Nephron (organoid): Measurements from ENCODE around the gene ZNF433.
"Not testable (repeated sequence)": the region's sequence is repeated elsewhere in the genome, so short reads cannot be mapped to it uniquely, and the experiment has no call there.

Experiments
- H3K27ac Mint-ChIP-seq, 3 experiments: 2 replicates each; pipeline ENCODE4 v1.8.0; 2020; ENCODE audit warnings: mixed read lengths in 3 of 3, mild to moderate bottlenecking in 2 of 3, moderate library complexity in 1 of 3
- H3K27me3 Mint-ChIP-seq: 2 replicates; pipeline ENCODE4 v1.8.0; 2021; ENCODE audit warnings: low read depth, mild to moderate bottlenecking, moderate library complexity, mixed read lengths
- H3K36me3 Mint-ChIP-seq: 2 replicates; pipeline ENCODE4 v1.8.0; 2020; ENCODE audit warnings: low read depth, mixed read lengths
- H3K4me1 Mint-ChIP-seq: 2 replicates; pipeline ENCODE4 v1.8.0; 2020; ENCODE audit warnings: mixed read lengths
- H3K4me3 Mint-ChIP-seq, 3 experiments: 2 replicates each; pipeline ENCODE4 v1.8.0; 2020; ENCODE audit warnings: mild to moderate bottlenecking in 3 of 3, mixed read lengths in 3 of 3, moderate library complexity in 2 of 3
- H3K9me3 Mint-ChIP-seq: 2 replicates; pipeline ENCODE4 v1.8.0; 2020; ENCODE audit warnings: mixed read lengths
- CTCF ChIP-seq, 3 experiments: fragments of 200-600 bp; sonication (generic); IDR thresholded peaks; one replicate each; pipeline ENCODE4 v1.5.0; 2021; ENCODE audit warnings: antibody characterized with exemption in 3 of 3; ENCODE audit not compliant: unreplicated experiment in 3 of 3

Gene ZNF433

GRCh38 chr19:12000152-12000981, 35.1 kb downstream of the ZNF433 start:
- no peaks in the 10 kb centered on the region for H3K27me3 Mint-ChIP-seq
- H3K9me3 Mint-ChIP-seq: peaks cover 37% of the 10 kb centered on the region
- no peak for TF ChIP-seq CTCF (IDR thresholded peaks at IDR 0.05; ENCODE audit: unreplicated experiment in 3 of 3)
- no peaks in the 10 kb centered on the region for H3K4me1 Mint-ChIP-seq
- H3K36me3 Mint-ChIP-seq: peaks cover 68% of the 10 kb centered on the region
- H3K27ac Mint-ChIP-seq: no peak overlapping the region
- H3K4me3 Mint-ChIP-seq: no peak overlapping the region

GRCh38 chr19:11995174-11995573, 40.3 kb downstream of the ZNF433 start:
- Mint-ChIP-seq H3K27ac (no peak overlapping the region), H3K4me1 (no peaks in the 10 kb centered on the region), H3K9me3 (peaks cover 45% of the 10 kb centered on the region), H3K4me3 (no peak overlapping the region), H3K27me3 (no peaks in the 10 kb centered on the region), H3K36me3 (peaks cover 75% of the 10 kb centered on the region)
- TF ChIP-seq CTCF (IDR thresholded peaks at IDR 0.05; ENCODE audit: unreplicated experiment in 3 of 3): no peak

- H3K4me1 Mint-ChIP-seq, H3K27me3 Mint-ChIP-seq, H3K27ac Mint-ChIP-seq, H3K4me3 Mint-ChIP-seq: not testable (repeated sequence)
- Mint-ChIP-seq H3K9me3 (peaks cover 30% of the 10 kb centered on the region), H3K36me3 (peaks cover 54% of the 10 kb centered on the region)
Observed at GRCh38 chr19:11991921-11992320, 43.6 kb downstream of the ZNF433 start.

DNA sequence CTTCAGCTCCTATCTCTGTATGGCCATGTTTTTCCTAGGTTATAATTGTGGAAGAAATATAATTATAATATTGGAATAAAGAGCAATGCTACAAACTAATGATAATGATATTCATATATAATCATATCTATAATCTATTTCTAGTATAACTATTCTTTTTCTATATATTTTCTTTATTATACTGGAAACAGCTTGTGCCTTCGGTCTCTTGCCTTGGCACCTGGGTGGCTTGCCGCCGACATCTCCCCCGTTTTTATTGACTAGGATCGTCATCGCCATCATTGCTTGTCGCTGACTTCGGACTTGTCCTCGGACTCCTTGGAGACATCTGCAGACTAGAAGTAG, 46.4 kb downstream of the ZNF433 start:
- Mint-ChIP-seq H3K27me3 (no peaks in the 10 kb centered on the region), H3K27ac (no peak overlapping the region), H3K4me3 (peak overlapping the region; percentile 100), H3K4me1 (no peaks in the 10 kb centered on the region), H3K9me3 (peaks cover 26% of the 10 kb centered on the region), H3K36me3 (peaks cover 39% of the 10 kb centered on the region)
- no peak for TF ChIP-seq CTCF (IDR thresholded peaks at IDR 0.05; ENCODE audit: unreplicated experiment in 3 of 3)

- no peak for TF ChIP-seq CTCF (IDR thresholded peaks at IDR 0.05; ENCODE audit: unreplicated experiment in 3 of 3)
- H3K36me3 Mint-ChIP-seq: peaks cover 28% of the 10 kb centered on the region
- H3K9me3 Mint-ChIP-seq: peaks cover 20% of the 10 kb centered on the region
- no peaks in the 10 kb centered on the region for H3K4me1 Mint-ChIP-seq
- H3K27me3 Mint-ChIP-seq: no peaks in the 10 kb centered on the region
- H3K4me3 Mint-ChIP-seq: peak overlapping the region; percentile 100
- H3K27ac Mint-ChIP-seq: peak overlapping the region; percentile 96 to 99 (median 97)
Observed at GRCh38 chr19:11987405-11988281, 47.8 kb downstream of the ZNF433 start.

DNA sequence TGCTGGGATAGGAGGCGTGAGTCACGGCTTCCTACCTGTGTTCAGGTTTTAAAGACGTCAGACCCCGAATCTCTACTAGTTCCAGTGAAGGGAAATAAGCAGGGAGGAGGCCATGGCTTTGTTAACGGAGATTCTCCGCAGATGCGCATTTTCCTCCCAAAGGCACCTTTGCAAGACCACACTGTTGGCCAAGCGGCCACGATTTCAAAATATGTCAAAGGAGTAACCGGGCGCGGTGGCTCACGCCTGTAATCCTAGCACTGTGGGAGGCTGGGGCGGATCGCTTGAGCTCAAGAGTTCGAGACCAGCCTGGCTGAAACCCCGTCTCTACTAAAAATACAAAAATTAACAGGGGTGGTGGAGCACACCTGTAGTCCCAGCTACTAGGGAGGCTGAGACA, 48.7 kb downstream of the ZNF433 start:
- Mint-ChIP-seq H3K36me3 (peaks cover 22% of the 10 kb centered on the region), H3K4me1 (no peaks in the 10 kb centered on the region), H3K27ac (no peak overlapping the region), H3K27me3 (no peaks in the 10 kb centered on the region), H3K9me3 (peaks cover 27% of the 10 kb centered on the region), H3K4me3 (peak overlapping the region; percentile 6 to 100 (median 100))
- no peak for TF ChIP-seq CTCF (IDR thresholded peaks at IDR 0.05; ENCODE audit: unreplicated experiment in 3 of 3)
